HG03575 (cell line): ENCODE results near the gene TJP3.

Source experiments
- ATAC-seq: cut with Tn5 transposase; IDR thresholded peaks from one replicate; pipeline ENCODE4 v1.9.1; 2021; ENCODE audit not compliant: unreplicated experiment, insufficient number of reproducible peaks, low FRiP score; ENCODE audit errors: extremely low read depth

Gene TJP3

GRCh38 chr19:3699741-3700241, 8.4 kb upstream of the TJP3 start:
- no peak for ATAC-seq

- ATAC-seq, result no peak
Measured at GRCh38 chr19:3700242-3701032, 7.7 kb upstream of the TJP3 start, which contains the start of gene PIP5K1C. Gene PIP5K1C, minus strand, starts transcription at chr19:3700468. Its CDS starts 78 bp downstream, at chr19:3700390.

GRCh38 chr19:3701200-3701599, 7.0 kb upstream of the TJP3 start:
- ATAC-seq, result no peak

- no peak for ATAC-seq
Measured at GRCh38 chr19:3707868-3708206, 347 bp upstream of the TJP3 start.

GRCh38 chr19:3710265-3710812, 2.2 kb downstream of the TJP3 start:
- no peak for ATAC-seq

- no peak for ATAC-seq
Measured at GRCh38 chr19:3712663-3713611, 4.8 kb downstream of the TJP3 start.

GRCh38 chr19:3716147-3716668, 8.0 kb downstream of the TJP3 start:
- no peak for ATAC-seq

GRCh38 chr19:3719868-3720267, 11.7 kb downstream of the TJP3 start:
- no peak for ATAC-seq

- no peak for ATAC-seq
Measured at GRCh38 chr19:3720349-3720917, 12.2 kb downstream of the TJP3 start.

GRCh38 chr19:3721131-3721886, 13.1 kb downstream of the TJP3 start:
- no peak for ATAC-seq

- no peak for ATAC-seq
Measured at GRCh38 chr19:3721887-3722442, 13.8 kb downstream of the TJP3 start.

- no peak for ATAC-seq
Measured at GRCh38 chr19:3722443-3723109, 14.4 kb downstream of the TJP3 start.

- ATAC-seq, result no peak
Measured at GRCh38 chr19:3723110-3723488, 14.9 kb downstream of the TJP3 start.

GRCh38 chr19:3723883-3724282, 15.7 kb downstream of the TJP3 start:
- no peak for ATAC-seq

GRCh38 chr19:3725121-3725520, 16.9 kb downstream of the TJP3 start:
- no peak for ATAC-seq

- ATAC-seq, result no peak
Measured at GRCh38 chr19:3725640-3726310, 17.6 kb downstream of the TJP3 start.

GRCh38 chr19:3730457-3730958, 22.3 kb downstream of the TJP3 start:
- no peak for ATAC-seq
